Astrocyte (in vitro differentiated cells and primary cell): ENCODE results near the gene IQSEC3. TPM values are rescaled to one million over a fixed set of nuclear protein-coding genes. Genes with fewer than 3 reads are reported as not detected.

Experiments
- DNase-seq: peaks from one replicate; pipeline ENCODE4 v3.0.0-alpha.2; 2010; ENCODE audit warnings: low read depth
- FAIRE-seq: peaks from 2 replicates; lab custom pipeline; 2011; peaks lifted over from hg19 to GRCh38; lab: Jason Lieb, UNC
- H2AFZ ChIP-seq: 2 replicates; pipeline ENCODE4 v1.6.0; 2012; ENCODE audit warnings: low read depth, low read length, inconsistent platforms
- H3K27ac ChIP-seq: 2 replicates; pipeline ENCODE4 v1.5.1; 2011; ENCODE audit warnings: low read depth, low read length, inconsistent platforms
- H3K27me3 ChIP-seq: 2 replicates; pipeline ENCODE4 v1.6.0; 2011; ENCODE audit warnings: low read length, inconsistent platforms; ENCODE audit not compliant: insufficient read depth
- H3K36me3 ChIP-seq: 2 replicates; pipeline ENCODE4 v1.5.1; 2011; ENCODE audit warnings: low read length, inconsistent platforms; ENCODE audit not compliant: insufficient read depth
- H3K4me1 ChIP-seq: 2 replicates; pipeline ENCODE4 v1.5.1; 2011; ENCODE audit warnings: low read length, inconsistent platforms; ENCODE audit not compliant: insufficient read depth
- H3K4me2 ChIP-seq: 2 replicates; pipeline ENCODE4 v1.6.0; 2012; ENCODE audit warnings: low read length, inconsistent platforms
- H3K4me3 ChIP-seq: 2 replicates; pipeline ENCODE4 v1.5.1; 2011; ENCODE audit warnings: low read depth, mild to moderate bottlenecking, low read length, inconsistent platforms; ENCODE audit not compliant: insufficient read depth
- H3K79me2 ChIP-seq: 2 replicates; pipeline ENCODE4 v1.6.0; 2012; ENCODE audit warnings: mild to moderate bottlenecking, low read length, inconsistent platforms; ENCODE audit not compliant: insufficient read depth
- H3K9ac ChIP-seq: 2 replicates; pipeline ENCODE4 v1.6.0; 2012; ENCODE audit warnings: mild to moderate bottlenecking, low read length, inconsistent platforms
- H3K9me3 ChIP-seq: 2 replicates; pipeline ENCODE4 v1.5.1; 2012; ENCODE audit warnings: low read depth, mild to moderate bottlenecking, low read length, inconsistent platforms; ENCODE audit not compliant: insufficient read depth
- H4K20me1 ChIP-seq: 2 replicates; pipeline ENCODE4 v1.6.0; 2012; ENCODE audit warnings: low read length, inconsistent platforms; ENCODE audit not compliant: insufficient read depth
- H3K27ac Mint-ChIP-seq: one replicate; pipeline ENCODE4 v1.8.0; 2021; ENCODE audit warnings: mild to moderate bottlenecking, mixed read lengths; ENCODE audit not compliant: unreplicated experiment
- H3K27me3 Mint-ChIP-seq: one replicate; pipeline ENCODE4 v1.8.0; 2021; ENCODE audit warnings: low read depth, mixed read lengths; ENCODE audit not compliant: unreplicated experiment
- H3K36me3 Mint-ChIP-seq: one replicate; pipeline ENCODE4 v1.8.0; 2021; ENCODE audit warnings: low read depth, mixed read lengths; ENCODE audit not compliant: unreplicated experiment
- H3K4me1 Mint-ChIP-seq: one replicate; pipeline ENCODE4 v1.8.0; 2021; ENCODE audit warnings: low read depth, mixed read lengths; ENCODE audit not compliant: unreplicated experiment
- H3K4me3 Mint-ChIP-seq: one replicate; pipeline ENCODE4 v1.8.0; 2021; ENCODE audit warnings: mild to moderate bottlenecking, moderate library complexity, mixed read lengths; ENCODE audit not compliant: unreplicated experiment
- H3K9me3 Mint-ChIP-seq: one replicate; pipeline ENCODE4 v1.8.0; 2021; ENCODE audit warnings: mild to moderate bottlenecking, mixed read lengths; ENCODE audit not compliant: unreplicated experiment
- EZH2 ChIP-seq: IDR thresholded peaks from 2 replicates; pipeline ENCODE4 v1.6.1; 2012; ENCODE audit warnings: mild to moderate bottlenecking, low read length, inconsistent platforms; ENCODE audit not compliant: insufficient read depth
- total RNA-seq: library from RNA; stranded (reverse); gene quantifications from 2 replicates; pipeline ENCODE4 v1.2.1, GENCODE V29; 2021
- TF ChIP-seq, protein P1 (sequence below): IDR thresholded peaks from 2 replicates; pipeline ENCODE4 v1.5.1; 2011; ENCODE audit warnings: low read depth, mild to moderate bottlenecking, inconsistent platforms, low read length, moderate library complexity; ENCODE audit not compliant: insufficient read depth

Gene IQSEC3
- total RNA-seq, 1 donor from 2014 or later = 0.34 TPM

GRCh38 chr12:114626-115211 lies 48.2 kb downstream of the IQSEC3 start:
- H3K27me3 ChIP-seq = peaks cover 17% of the 10 kb centered on the region

DNA sequence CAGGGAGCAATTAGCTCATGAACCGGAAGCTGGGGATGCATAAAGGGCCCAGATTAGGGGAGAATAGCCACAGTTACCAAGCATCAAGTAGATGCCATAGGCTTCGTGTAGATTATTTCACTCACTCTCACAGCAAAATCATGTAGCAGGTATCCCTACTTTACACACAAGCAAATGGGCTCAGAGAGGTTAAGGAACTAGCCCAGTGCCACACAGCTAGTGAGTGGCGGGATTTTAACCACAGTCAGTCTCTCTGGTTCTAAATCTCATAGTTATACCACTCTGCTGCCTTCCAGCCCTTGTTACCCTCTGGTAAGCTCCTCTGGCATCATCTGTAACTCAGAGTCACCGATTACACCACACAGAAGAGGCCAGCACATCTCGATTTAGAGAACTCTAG lies 49.0 kb downstream of the IQSEC3 start:
- H3K36me3 ChIP-seq = no peaks in the 10 kb centered on the region
- no peak overlapping the region for H3K4me3 ChIP-seq
- no peaks in the 10 kb centered on the region for H3K9me3 ChIP-seq
- TF ChIP-seq, protein P1, sequence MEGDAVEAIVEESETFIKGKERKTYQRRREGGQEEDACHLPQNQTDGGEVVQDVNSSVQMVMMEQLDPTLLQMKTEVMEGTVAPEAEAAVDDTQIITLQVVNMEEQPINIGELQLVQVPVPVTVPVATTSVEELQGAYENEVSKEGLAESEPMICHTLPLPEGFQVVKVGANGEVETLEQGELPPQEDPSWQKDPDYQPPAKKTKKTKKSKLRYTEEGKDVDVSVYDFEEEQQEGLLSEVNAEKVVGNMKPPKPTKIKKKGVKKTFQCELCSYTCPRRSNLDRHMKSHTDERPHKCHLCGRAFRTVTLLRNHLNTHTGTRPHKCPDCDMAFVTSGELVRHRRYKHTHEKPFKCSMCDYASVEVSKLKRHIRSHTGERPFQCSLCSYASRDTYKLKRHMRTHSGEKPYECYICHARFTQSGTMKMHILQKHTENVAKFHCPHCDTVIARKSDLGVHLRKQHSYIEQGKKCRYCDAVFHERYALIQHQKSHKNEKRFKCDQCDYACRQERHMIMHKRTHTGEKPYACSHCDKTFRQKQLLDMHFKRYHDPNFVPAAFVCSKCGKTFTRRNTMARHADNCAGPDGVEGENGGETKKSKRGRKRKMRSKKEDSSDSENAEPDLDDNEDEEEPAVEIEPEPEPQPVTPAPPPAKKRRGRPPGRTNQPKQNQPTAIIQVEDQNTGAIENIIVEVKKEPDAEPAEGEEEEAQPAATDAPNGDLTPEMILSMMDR = no peak
- no peak for TF ChIP-seq EZH2
- H3K9ac ChIP-seq = no peak overlapping the region
- Mint-ChIP-seq H3K4me1 (no peaks in the 10 kb centered on the region), H3K9me3 (no peaks in the 10 kb centered on the region), H3K4me3 (no peak overlapping the region), H3K27me3 (peaks cover 60% of the 10 kb centered on the region), H3K27ac (no peak overlapping the region), H3K36me3 (peaks cover 1% of the 10 kb centered on the region)
- no peaks in the 10 kb centered on the region for H3K79me2 ChIP-seq
- no peak for DNase-seq
- no peak for FAIRE-seq
- no peaks in the 10 kb centered on the region for H4K20me1 ChIP-seq
- no peak overlapping the region for H3K27ac ChIP-seq
- no peak overlapping the region for H2AFZ ChIP-seq
- no peaks in the 10 kb centered on the region for H3K4me1 ChIP-seq
- peaks cover 18% of the 10 kb centered on the region for H3K27me3 ChIP-seq
- H3K4me2 ChIP-seq = no peak overlapping the region

More at GRCh38 chr12:114626-115211, 48.2 kb downstream of the IQSEC3 start:
- H3K4me3 Mint-ChIP-seq = no peak overlapping the region
- H3K4me1 Mint-ChIP-seq = peaks cover under 1% of the 10 kb centered on the region
- TF ChIP-seq, protein P1 = no peak
- TF ChIP-seq EZH2 = no peak
- Histone ChIP-seq H3K9me3 (no peaks in the 10 kb centered on the region), H2AFZ (no peak overlapping the region), H3K4me1 (no peaks in the 10 kb centered on the region), H3K4me2 (no peak overlapping the region), H3K27ac (no peak overlapping the region), H4K20me1 (no peaks in the 10 kb centered on the region), H3K36me3 (no peaks in the 10 kb centered on the region), H3K79me2 (no peaks in the 10 kb centered on the region), H3K9ac (no peak overlapping the region), H3K4me3 (no peak overlapping the region)
- H3K9me3 Mint-ChIP-seq = no peaks in the 10 kb centered on the region
- H3K27ac Mint-ChIP-seq = no peak overlapping the region
- FAIRE-seq = no peak
- peaks cover 1% of the 10 kb centered on the region for H3K36me3 Mint-ChIP-seq
- DNase-seq = no peak
- peaks cover 60% of the 10 kb centered on the region for H3K27me3 Mint-ChIP-seq
